Stimulated activated CD4-positive, alpha-beta T cell treated with anti-CD3 and anti-CD28 coated beads, Interleukin-2, amount 100 ng/mL, for 4 hours (primary cell): ENCODE measurements around the gene ZP1.
"Not testable (repeated sequence)": the region's sequence is repeated elsewhere in the genome, so short reads cannot be mapped to it uniquely, and the experiment has no call there.

Experiments
- DNase-seq: peaks from one replicate; pipeline ENCODE4 v3.0.0-alpha.2; 2020; ENCODE audit warnings: low read depth

ZP1 gene, protein sequence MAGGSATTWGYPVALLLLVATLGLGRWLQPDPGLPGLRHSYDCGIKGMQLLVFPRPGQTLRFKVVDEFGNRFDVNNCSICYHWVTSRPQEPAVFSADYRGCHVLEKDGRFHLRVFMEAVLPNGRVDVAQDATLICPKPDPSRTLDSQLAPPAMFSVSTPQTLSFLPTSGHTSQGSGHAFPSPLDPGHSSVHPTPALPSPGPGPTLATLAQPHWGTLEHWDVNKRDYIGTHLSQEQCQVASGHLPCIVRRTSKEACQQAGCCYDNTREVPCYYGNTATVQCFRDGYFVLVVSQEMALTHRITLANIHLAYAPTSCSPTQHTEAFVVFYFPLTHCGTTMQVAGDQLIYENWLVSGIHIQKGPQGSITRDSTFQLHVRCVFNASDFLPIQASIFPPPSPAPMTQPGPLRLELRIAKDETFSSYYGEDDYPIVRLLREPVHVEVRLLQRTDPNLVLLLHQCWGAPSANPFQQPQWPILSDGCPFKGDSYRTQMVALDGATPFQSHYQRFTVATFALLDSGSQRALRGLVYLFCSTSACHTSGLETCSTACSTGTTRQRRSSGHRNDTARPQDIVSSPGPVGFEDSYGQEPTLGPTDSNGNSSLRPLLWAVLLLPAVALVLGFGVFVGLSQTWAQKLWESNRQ

GRCh38 chr11:60866911-60867870, at the start of gene ZP1:
TSS of gene ZP1 (plus strand) at chr11:60867542. CDS start at chr11:60867562, 20 bp downstream.
- no peak for DNase-seq

DNA sequence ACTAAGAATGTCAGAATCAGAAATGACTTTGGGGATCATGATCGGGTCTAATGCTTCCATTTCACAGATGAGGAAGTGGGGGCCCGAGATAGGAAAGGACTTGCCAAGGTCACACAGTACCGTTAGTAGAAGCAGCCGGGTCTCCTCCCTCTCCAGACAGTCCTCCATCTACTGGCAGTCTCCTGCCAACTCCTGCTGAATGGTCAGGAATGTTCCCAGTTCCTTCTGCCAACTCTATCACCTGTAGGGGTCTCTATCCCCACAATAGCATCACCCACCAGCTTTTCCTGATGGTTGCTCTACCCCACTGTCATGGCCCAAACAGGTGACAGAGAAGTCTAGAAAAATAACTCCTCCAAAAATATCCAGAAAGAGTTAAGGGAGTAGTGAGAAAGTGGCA, 49.3 kb upstream of the ZP1 start:
- DNase-seq, result no peak

GRCh38 chr11:60821827-60822599, 45.3 kb upstream of the ZP1 start:
- DNase-seq, result no peak

DNA sequence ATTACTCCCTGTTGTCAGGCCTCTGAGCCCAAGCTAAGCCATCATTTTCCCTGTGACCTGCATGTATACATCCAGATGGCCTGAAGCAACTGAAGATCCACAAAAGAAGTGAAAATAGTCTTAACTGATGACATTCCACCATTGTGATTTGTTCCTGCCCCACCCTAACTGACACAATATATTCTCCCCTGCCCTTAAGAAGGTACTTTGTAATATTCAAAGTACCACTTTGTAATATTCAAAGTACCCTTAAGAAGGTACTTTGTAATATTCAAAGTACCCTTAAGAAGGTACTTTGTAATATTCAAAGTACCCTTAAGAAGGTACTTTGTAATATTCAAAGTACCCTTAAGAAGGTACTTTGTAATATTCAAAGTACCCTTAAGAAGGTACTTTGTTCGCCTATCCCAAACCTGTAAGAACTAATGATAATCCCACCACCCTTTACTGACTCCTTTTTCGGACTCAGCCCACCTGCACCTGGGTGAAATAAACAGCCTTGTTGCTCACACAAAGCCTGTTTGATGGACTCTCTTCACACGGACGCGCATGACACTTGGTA, 43.5 kb upstream of the ZP1 start:
- DNase-seq, result not testable (repeated sequence)

DNA sequence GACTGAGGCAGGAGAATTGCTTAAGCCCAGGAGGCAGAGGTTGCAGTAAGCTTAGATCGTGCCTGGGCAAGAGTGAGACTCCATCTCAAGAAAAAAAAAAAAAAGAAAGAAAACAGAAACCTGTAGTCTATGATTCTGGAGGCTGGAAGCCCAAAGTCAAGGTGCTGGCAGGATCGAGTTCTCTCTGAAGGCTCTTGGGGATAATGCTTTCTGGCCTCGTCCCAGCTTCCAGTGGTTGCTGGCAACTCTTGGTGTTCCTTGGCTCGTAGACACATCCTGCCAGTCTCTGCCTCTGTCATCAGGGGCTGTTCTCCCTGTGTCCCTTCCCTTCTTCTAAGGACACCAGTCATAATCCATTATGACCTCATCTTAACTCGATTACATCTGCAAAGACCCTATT, 42.2 kb upstream of the ZP1 start:
- no peak for DNase-seq

- DNase-seq, result no peak
These were observed 41.6 kb upstream of the ZP1 start for GRCh38 chr11:60825790-60826189.

DNA sequence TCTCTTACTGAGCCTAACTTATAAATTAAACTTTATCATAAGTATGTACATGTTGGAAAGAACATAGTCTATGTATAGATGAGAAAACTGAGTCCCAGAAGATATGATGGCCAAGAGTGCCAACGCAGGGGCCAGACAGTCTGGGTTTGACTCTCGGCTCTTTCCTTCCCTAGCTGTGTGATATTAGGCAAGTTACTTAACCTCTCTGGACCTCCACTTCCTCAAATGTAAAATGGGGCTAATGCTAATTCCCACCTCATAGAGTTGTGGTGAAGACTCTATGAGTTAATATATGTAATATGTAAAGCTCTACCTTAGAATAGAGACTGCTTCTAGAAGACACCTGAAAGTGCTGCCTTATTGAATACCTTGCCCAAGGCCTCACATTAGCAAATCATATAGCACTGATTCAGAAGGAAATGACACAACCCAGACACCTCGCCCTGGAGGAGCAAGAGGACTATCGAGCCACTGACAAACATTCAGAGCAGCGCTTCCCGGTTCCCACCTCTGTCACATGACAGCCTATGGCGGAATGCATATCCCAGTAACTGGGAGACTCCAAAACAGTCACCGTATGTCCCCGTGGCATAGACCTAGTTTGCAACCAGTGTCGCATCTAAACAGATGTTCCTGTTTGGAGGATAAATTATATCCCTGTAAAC, 36.7 kb upstream of the ZP1 start:
- DNase-seq, result no peak

DNA sequence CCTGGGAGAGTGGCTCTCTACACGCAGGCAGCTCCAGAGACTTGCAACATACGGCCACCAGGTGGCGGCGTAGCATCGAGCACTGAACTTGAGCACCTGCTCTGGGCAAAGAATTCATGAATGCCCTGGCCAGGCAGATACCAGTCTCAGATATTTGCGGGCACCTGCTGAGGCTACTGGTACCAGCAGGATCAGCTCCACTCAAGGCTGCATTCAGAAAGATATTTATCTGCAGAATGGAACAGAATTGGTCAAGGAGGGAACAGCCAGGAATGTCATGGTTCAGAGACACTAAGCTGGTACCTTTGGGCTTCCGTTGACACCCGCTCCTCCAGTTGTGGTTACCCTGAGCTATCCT, 36.2 kb upstream of the ZP1 start:
- DNase-seq, result peak; percentile 62

DNA sequence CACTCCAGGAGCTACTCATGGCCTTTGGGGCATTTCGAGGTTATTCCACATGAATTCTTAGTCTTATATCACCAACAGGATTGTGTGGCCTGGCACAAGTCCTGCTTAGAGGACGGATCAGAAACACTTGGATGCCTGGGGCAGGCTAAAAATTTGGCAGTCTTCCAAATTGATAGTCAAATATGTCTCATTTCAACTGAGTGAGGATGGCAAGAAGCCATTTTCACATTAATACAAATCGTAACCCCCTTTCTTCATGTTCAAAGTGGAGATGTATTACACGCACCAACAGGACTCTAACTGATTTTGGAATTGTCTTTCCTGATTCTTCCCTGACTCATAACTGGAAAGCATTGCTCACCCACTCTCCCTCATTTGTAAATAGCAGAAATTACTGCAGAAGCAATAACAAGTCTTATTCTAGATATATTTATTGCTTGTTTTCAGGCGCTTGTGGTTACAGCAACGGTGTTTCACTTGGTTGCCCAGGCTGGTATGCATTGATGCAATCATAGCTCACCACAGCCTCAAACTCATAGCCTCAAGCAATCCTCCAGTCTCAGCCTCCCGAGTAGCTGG, 35.8 kb upstream of the ZP1 start:
- no peak for DNase-seq

DNA sequence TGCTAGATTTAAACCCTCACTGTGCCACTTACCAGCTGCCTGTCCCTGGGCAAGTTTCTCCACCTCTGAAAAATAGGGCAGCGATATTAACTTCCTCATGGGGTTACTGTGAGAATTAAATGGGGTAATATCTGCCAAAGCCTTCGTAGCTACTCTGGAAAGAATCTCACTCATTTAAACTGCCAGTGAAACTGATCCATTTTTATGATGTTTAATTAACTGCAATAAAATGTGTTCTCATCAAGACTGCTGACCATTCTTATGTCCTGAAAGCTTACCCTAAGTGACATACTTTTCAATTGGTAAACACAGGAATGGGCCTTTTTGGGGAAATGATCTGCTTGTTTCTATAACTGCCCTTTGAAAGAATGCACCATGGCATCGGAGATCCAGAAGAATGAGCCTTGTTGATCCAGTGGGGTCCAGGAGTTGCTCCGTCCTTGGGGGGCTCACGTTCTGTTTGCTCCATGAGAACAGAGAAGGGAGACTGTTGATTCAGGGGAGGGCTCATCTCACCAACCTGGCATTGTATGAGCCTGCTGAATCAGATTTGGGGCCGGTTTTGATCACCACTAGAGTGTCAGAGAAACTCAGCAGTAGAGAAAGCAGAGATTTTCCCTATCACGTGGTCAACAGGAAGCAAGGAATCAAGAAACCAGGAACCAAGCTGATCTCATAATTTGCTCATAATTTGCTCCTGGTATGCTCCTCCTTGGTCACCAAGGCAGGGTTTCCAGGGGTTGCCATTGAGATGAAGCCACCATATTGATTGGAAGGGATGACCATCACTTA, 32.4 kb upstream of the ZP1 start:
- no peak for DNase-seq

- no peak for DNase-seq
These were observed 31.9 kb upstream of the ZP1 start for GRCh38 chr11:60835534-60835846.

DNA sequence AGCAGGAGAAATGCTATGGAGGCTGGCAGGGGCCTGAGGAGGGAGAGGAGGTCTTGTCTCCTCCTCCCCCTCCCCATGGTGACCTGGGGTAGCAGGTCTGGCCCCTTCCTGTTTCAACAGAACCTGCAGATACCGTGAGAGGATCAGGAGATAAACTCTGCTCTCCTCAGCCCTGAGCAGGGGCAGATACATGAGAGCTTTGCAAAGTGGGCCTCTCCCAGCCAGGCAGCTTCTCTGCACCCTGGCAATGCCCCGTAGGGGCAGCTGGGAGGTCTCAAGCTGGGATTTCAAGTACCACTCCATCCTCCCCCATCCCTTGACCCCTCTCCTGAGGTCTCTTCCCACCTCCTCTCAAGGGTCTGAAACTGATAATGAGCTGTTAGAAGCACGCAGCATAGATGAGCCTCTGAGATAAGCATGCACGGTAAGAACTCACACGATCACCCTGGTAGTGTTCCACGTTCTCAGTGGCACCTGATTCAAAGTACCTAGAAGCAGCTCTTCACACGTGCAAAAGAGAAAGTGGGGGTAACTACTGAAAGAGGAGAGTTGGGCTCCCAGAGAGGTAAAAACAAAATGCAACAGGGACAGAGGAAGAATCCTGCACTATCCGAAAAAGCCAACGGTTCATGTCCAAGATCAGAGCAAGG, 30.4 kb upstream of the ZP1 start:
- DNase-seq, result no peak

- no peak for DNase-seq
These were observed 29.2 kb upstream of the ZP1 start for GRCh38 chr11:60838132-60838531.

GRCh38 chr11:60840470-60841430, 26.6 kb upstream of the ZP1 start:
- no peak for DNase-seq

DNA sequence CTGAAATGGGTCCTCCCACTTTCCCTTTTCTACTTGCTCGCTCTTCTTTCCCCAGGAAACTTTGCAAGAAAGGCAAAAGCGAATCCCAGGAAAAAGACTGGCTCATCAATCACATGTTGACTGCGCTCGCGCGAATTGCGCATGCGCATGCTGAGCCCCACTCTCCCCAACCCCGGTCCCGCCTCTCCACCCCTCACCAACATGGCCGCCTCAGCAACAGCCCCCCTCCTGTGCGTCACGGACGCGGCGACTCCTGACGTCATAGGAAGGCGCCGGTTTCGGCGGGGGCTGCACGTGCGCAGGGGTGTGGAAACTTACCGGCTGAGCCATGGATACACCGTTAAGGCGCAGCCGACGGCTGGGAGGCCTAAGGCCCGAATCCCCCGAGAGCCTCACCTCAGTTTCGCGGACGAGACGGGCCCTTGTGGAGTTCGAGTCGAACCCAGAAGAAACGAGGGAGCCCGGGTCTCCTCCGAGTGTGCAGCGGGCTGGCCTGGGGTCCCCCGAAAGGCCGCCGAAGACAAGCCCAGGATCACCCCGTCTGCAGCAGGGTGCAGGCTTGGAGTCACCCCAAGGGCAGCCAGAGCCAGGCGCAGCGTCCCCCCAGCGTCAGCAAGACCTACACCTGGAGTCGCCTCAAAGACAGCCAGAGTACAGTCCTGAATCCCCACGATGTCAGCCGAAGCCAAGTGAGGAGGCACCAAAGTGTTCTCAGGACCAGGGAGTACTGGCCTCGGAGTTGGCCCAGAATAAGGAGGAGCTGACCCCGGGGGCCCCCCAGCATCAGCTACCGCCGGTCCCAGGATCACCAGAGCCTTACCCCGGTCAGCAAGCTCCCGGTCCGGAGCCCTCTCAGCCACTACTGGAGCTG, 25.3 kb upstream of the ZP1 start, which contains the start of gene CCDC86:
TSS of gene CCDC86 (plus strand) at position 317 of the 871 bp plus-strand sequence. CDS start at position 329, 12 bp downstream.
- peak; percentile 98 for DNase-seq

DNA sequence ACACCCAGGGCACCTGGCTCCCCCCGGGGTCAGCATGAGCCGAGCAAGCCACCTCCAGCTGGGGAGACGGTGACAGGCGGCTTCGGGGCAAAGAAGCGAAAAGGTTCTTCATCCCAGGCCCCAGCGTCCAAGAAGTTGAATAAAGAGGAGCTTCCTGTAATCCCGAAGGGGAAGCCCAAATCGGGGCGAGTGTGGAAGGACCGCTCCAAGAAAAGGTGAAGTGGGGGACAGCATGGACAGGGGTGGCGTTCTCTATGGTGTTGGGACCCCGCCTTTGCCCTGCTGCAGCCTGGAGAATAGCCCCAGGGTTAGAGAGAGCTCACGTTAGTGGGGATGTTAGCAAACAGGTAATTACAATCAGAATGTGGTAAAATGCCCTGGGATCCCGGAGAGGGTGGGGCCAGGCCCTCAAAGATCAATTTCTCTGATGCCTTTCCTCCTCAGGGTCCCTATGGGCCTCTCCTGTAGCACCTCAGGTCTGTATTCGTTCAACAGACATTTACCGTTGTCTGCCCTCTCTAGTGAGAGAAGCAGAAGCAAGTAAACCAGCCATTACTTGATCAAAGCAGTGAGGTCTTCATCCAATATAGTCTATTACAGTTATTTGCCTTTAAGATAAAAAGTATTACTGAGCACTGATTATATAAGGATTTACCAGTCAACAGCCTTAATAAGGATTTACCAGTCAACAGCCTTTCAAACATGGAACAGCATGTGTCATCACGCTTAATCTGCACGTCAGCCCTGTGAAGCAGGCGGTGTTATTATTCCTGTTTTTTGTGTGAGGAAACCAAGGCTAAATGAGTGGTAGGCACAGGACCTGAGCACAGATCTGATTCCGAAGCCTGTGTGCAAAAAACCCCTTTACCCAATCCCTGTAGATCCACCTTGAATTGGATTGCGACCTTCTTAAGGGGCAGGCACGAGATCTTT, 24.4 kb upstream of the ZP1 start:
- DNase-seq, result no peak
